ENCODE data around the gene CORO1C. TPM values are rescaled to one million over a fixed set of nuclear protein-coding genes. Genes with fewer than 3 reads are reported as not detected.

Gene CORO1C
- polyA plus RNA-seq, 1 of the 3 experiments (the other 2 are of a cell fraction) = 150 TPM

DNA sequence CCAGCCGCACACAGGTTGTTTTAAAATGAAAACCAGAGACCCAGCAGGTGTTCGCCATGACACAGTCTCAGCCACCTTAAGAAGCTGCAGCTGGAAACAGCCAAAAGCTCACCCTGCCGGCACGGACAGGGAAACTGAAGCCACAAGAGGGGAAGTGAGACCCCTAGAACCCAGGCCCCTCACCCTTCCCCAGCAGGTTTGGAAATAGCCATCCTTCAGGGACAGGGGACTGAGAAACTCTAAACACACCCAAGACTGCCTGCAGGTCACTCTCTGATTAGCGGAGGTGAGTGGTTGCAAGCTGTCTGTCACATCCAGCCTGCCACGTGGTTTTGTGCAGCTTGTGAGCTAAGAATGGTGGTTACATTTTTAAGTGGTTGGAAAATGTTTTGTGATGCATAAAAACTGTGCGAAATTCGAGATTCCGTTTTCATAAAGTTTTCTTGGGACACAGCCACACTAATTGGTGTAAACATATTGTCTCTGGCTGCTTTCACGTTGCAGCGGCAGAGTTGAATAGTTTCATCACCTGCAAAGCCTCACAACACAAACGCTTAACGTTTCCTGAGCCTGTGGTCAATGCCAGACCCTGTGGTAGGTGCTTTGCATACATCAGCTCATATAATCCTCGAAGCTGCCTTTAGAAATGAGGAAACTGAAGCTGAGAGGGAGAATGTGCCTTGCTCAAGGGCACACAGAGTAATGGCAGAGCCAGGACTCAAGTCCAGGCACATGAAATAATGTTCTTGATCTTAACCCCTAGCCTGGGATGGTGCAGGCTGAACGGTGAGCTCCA lies 95.9 kb downstream of the CORO1C start:
- peaks cover 50% of the 10 kb centered on the region for H3F3A ChIP-seq (replicated peaks; ENCODE audit: insufficient read depth)
- H3K9me2 ChIP-seq = no peaks in the 10 kb centered on the region
- POLR2A ChIA-PET = no interaction called here
- no peak for DNase-seq
- no peak overlapping the region for H2AFZ ChIP-seq (ENCODE audit: low read depth)
- H3K4me2 ChIP-seq = no peak overlapping the region
- H3K27ac ChIP-seq (ENCODE audit: low read depth in 2 of 2, low read length in 1 of 2) = no peak overlapping the region
- H3K9ac ChIP-seq = no peak overlapping the region
- no peaks in the 10 kb centered on the region for H4K20me1 ChIP-seq (ENCODE audit: insufficient read depth)
- no peak overlapping the region for H3K4me3 ChIP-seq (ENCODE audit: low read depth in 2 of 2, low read length in 1 of 2)
- CTCF ChIA-PET = interaction anchor here (1.1 to 6.3 kb wide), 3 partner anchors 16 to 168 kb away, joined by 3 to 36 read pairs (median 12); no protein-coding TSS in a partner anchor
- no peaks in the 10 kb centered on the region for H3K36me3 ChIP-seq (replicated peaks in 1 of 2; ENCODE audit: control insufficient read depth in 1 of 2, insufficient read depth in 2 of 2, low read length in 1 of 2)
- no peak for TF ChIP-seq RFX5 (IDR thresholded peaks at IDR 0.05; ENCODE audit: low read length)
- TF ChIP-seq EZH2phosphoT487 (IDR thresholded peaks at IDR 0.05; ENCODE audit: borderline replicate concordance, low read depth) = no peak
- no peak for TF ChIP-seq RAD21 (IDR thresholded peaks at IDR 0.05; ENCODE audit: low read length)
- TF ChIP-seq, protein P1, sequence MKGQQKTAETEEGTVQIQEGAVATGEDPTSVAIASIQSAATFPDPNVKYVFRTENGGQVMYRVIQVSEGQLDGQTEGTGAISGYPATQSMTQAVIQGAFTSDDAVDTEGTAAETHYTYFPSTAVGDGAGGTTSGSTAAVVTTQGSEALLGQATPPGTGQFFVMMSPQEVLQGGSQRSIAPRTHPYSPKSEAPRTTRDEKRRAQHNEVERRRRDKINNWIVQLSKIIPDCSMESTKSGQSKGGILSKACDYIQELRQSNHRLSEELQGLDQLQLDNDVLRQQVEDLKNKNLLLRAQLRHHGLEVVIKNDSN (IDR thresholded peaks at IDR 0.05; ENCODE audit: borderline replicate concordance, low read depth) = no peak
- TF ChIP-seq, protein P2, sequence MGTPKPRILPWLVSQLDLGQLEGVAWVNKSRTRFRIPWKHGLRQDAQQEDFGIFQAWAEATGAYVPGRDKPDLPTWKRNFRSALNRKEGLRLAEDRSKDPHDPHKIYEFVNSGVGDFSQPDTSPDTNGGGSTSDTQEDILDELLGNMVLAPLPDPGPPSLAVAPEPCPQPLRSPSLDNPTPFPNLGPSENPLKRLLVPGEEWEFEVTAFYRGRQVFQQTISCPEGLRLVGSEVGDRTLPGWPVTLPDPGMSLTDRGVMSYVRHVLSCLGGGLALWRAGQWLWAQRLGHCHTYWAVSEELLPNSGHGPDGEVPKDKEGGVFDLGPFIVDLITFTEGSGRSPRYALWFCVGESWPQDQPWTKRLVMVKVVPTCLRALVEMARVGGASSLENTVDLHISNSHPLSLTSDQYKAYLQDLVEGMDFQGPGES (IDR thresholded peaks at IDR 0.05; ENCODE audit: low read depth, low read length) = no peak
- no peak for TF ChIP-seq RXRA (IDR thresholded peaks at IDR 0.05; ENCODE audit: borderline replicate concordance, low read depth)
- TF ChIP-seq, protein P3, sequence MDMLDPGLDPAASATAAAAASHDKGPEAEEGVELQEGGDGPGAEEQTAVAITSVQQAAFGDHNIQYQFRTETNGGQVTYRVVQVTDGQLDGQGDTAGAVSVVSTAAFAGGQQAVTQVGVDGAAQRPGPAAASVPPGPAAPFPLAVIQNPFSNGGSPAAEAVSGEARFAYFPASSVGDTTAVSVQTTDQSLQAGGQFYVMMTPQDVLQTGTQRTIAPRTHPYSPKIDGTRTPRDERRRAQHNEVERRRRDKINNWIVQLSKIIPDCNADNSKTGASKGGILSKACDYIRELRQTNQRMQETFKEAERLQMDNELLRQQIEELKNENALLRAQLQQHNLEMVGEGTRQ (IDR thresholded peaks at IDR 0.05; ENCODE audit: borderline replicate concordance, low read depth, low read length) = no peak
- H3K9me3 ChIP-seq = no peaks in the 10 kb centered on the region
- H3K27me3 ChIP-seq (ENCODE audit: insufficient read depth) = no peaks in the 10 kb centered on the region
- peaks cover 5 to 15% of the 10 kb centered on the region in 2 experiments; a peak in 2 of 4 replicates for H3K4me1 ChIP-seq (ENCODE audit: control insufficient read depth in 1 of 2, insufficient read depth in 2 of 2, low read depth in 1 of 2, low read length in 1 of 2)
- WGBS (ENCODE audit: low lambda C conversion rate) = 65% methylated on average over 15 of the region's 15 CpGs
- H3K79me2 ChIP-seq (ENCODE audit: insufficient read depth) = no peaks in the 10 kb centered on the region

DNA sequence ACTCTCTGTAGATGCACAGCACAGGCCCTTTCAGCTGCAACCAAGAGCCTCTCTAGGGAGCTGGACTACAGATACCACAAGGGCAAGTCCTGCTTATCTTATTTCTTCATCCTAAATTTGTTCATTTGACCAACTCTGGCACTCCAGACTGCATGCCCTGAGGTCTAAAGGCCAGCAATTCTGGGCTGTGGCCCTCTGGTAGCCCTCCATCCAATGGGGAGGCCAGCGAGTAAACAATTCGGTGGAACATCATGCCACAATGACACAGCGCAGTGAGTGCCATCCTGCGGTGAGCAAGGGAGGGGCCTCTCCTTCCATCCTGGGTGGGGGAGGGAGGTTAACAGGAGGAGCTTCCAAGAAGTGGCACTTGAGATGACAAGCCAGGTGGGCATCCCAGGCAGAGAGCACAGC lies 97.0 kb downstream of the CORO1C start:
- no peak for DNase-seq
- no peak overlapping the region for H3K9ac ChIP-seq
- peaks cover 52% of the 10 kb centered on the region for H3F3A ChIP-seq (replicated peaks; ENCODE audit: insufficient read depth)
- peaks cover 13 to 17% of the 10 kb centered on the region in 2 experiments; a peak in 3 of 4 replicates for H3K4me1 ChIP-seq (ENCODE audit: control insufficient read depth in 1 of 2, insufficient read depth in 2 of 2, low read depth in 1 of 2, low read length in 1 of 2)
- CTCF ChIA-PET = interaction anchor here (1.1 to 6.3 kb wide), 2 partner anchors 15 to 16 kb away, joined by 3 to 36 read pairs; no protein-coding TSS in a partner anchor
- no peaks in the 10 kb centered on the region for H3K27me3 ChIP-seq (ENCODE audit: insufficient read depth)
- H3K4me3 ChIP-seq (ENCODE audit: low read depth in 2 of 2, low read length in 1 of 2) = no peak overlapping the region
- no peaks in the 10 kb centered on the region for H3K79me2 ChIP-seq (ENCODE audit: insufficient read depth)
- H3K9me2 ChIP-seq = no peaks in the 10 kb centered on the region
- no peaks in the 10 kb centered on the region for H3K9me3 ChIP-seq
- H3K4me2 ChIP-seq = no peak overlapping the region
- no peaks in the 10 kb centered on the region for H4K20me1 ChIP-seq (ENCODE audit: insufficient read depth)
- no peaks in the 10 kb centered on the region for H3K36me3 ChIP-seq (replicated peaks in 1 of 2; ENCODE audit: control insufficient read depth in 1 of 2, insufficient read depth in 2 of 2, low read length in 1 of 2)
- no peak overlapping the region for H3K27ac ChIP-seq (ENCODE audit: low read depth in 2 of 2, low read length in 1 of 2)
- 98% methylated on average over 4 of the region's 4 CpGs for WGBS (ENCODE audit: low lambda C conversion rate)
- POLR2A ChIA-PET = no interaction called here
- no peak overlapping the region for H2AFZ ChIP-seq (ENCODE audit: low read depth)
- TF ChIP-seq NRF1 (IDR thresholded peaks at IDR 0.05; ENCODE audit: low read depth, low read length) (no peak), TEAD4 (IDR thresholded peaks at IDR 0.05; ENCODE audit: borderline replicate concordance, insufficient read depth) (no peak), CHD2 (IDR thresholded peaks at IDR 0.05; ENCODE audit: low read length, partially characterized antibody) (no peak), ELF1 (IDR thresholded peaks at IDR 0.05) (no peak), FOSL2 (IDR thresholded peaks at IDR 0.05; ENCODE audit: borderline replicate concordance, low read depth) (no peak), RXRA (IDR thresholded peaks at IDR 0.05; ENCODE audit: borderline replicate concordance, low read depth) (no peak), RCOR1 (IDR thresholded peaks at IDR 0.05; ENCODE audit: low read length) (no peak), FOXM1 (IDR thresholded peaks at IDR 0.05; ENCODE audit: low read depth) (no peak), MXI1 (IDR thresholded peaks at IDR 0.05; ENCODE audit: low read depth, low read length) (no peak), TCF12 (IDR thresholded peaks at IDR 0.05) (no peak), EZH2phosphoT487 (IDR thresholded peaks at IDR 0.05; ENCODE audit: borderline replicate concordance, low read depth) (no peak), SMC3 (IDR thresholded peaks at IDR 0.05; ENCODE audit: low read depth, low read length) (no peak), NFIC (IDR thresholded peaks at IDR 0.05; ENCODE audit: borderline replicate concordance) (no peak), EP300 (IDR thresholded peaks at IDR 0.05; ENCODE audit: borderline replicate concordance in 1 of 2, low read depth in 1 of 2, low read length in 1 of 2) (no peak)
- TF ChIP-seq, protein P4, sequence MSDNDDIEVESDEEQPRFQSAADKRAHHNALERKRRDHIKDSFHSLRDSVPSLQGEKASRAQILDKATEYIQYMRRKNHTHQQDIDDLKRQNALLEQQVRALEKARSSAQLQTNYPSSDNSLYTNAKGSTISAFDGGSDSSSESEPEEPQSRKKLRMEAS (IDR thresholded peaks at IDR 0.05; ENCODE audit: low read depth) = no peak
- TF ChIP-seq, protein P1 (IDR thresholded peaks at IDR 0.05; ENCODE audit: borderline replicate concordance, low read depth) = no peak
- TF ChIP-seq, protein P5, sequence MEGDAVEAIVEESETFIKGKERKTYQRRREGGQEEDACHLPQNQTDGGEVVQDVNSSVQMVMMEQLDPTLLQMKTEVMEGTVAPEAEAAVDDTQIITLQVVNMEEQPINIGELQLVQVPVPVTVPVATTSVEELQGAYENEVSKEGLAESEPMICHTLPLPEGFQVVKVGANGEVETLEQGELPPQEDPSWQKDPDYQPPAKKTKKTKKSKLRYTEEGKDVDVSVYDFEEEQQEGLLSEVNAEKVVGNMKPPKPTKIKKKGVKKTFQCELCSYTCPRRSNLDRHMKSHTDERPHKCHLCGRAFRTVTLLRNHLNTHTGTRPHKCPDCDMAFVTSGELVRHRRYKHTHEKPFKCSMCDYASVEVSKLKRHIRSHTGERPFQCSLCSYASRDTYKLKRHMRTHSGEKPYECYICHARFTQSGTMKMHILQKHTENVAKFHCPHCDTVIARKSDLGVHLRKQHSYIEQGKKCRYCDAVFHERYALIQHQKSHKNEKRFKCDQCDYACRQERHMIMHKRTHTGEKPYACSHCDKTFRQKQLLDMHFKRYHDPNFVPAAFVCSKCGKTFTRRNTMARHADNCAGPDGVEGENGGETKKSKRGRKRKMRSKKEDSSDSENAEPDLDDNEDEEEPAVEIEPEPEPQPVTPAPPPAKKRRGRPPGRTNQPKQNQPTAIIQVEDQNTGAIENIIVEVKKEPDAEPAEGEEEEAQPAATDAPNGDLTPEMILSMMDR (IDR thresholded peaks at IDR 0.05) = no peak
